GM12872 (cell line): ENCODE data around the gene SPATA19.

Experiments
- TF ChIP-seq, protein P1 (sequence below): IDR thresholded peaks from 3 replicates; pipeline ENCODE4 v1.5.1; 2011; ENCODE audit warnings: low read depth, mild to moderate bottlenecking, low read length, moderate library complexity; ENCODE audit not compliant: insufficient read depth

The SPATA19 gene

DNA sequence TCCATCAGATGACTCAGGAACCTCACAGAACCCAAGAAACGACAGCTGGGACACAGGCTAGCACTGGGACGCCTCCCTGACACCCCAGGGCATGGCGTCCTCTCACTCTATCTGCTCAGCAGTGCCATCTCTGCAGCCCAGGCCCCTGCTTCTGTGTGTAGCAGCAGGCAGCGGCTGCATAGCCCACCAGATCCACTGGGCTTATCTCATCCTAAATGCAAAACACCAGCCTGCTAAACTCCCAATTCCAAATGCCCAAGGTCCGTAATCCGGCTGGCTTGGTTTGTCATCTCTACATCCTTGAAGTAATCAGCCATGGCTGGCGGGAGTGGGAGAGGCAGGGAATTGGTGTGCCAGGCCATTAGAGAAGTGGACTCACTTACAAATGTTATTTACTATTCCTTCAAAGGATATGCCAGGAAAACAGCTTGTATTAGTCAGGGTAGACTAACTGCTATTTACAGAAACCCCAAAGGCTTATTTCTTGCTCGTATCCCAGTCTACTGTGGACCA lies 30.7 kb downstream of the SPATA19 start:
- TF ChIP-seq, protein P1, sequence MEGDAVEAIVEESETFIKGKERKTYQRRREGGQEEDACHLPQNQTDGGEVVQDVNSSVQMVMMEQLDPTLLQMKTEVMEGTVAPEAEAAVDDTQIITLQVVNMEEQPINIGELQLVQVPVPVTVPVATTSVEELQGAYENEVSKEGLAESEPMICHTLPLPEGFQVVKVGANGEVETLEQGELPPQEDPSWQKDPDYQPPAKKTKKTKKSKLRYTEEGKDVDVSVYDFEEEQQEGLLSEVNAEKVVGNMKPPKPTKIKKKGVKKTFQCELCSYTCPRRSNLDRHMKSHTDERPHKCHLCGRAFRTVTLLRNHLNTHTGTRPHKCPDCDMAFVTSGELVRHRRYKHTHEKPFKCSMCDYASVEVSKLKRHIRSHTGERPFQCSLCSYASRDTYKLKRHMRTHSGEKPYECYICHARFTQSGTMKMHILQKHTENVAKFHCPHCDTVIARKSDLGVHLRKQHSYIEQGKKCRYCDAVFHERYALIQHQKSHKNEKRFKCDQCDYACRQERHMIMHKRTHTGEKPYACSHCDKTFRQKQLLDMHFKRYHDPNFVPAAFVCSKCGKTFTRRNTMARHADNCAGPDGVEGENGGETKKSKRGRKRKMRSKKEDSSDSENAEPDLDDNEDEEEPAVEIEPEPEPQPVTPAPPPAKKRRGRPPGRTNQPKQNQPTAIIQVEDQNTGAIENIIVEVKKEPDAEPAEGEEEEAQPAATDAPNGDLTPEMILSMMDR: no peak

DNA sequence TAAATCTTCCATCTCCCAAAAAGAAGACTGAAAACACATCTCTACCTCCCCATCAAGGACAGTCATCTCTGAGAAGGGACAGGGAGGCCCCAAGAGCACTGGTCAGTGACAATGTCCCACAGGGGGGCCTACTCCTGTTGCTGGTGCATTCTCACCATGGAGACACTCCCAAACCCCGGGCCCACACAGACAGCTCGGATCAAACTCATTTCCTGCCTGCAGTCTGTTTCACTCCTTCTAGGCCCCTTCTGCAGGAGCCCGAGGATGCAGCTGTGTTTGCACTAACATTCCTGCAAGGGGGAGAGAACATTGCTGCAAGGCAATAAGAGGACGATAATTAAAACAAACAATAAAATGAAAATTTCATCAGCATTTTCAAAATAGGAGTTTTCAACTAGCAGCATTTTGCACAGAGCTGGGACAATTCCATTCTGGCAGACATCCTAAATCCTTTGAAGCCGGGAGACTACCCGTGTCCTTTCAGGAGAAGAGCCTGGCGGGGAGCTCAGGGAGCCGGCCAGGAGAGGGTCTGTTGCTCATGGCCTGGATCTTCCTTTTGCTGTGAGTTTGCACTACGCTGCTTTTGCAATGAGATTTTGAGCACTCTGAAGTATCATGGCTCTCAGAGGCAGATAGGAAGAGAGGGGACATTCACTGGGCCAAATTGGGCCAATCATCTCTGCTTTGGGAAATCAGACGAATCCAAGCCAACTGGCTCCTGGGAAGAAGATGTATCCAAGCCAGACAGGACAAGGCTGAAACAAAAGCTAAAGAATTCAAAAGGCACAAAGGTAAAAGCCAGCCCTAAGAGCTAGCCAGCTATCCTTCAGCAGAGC lies 33.2 kb downstream of the SPATA19 start:
- TF ChIP-seq, protein P1: no peak

DNA sequence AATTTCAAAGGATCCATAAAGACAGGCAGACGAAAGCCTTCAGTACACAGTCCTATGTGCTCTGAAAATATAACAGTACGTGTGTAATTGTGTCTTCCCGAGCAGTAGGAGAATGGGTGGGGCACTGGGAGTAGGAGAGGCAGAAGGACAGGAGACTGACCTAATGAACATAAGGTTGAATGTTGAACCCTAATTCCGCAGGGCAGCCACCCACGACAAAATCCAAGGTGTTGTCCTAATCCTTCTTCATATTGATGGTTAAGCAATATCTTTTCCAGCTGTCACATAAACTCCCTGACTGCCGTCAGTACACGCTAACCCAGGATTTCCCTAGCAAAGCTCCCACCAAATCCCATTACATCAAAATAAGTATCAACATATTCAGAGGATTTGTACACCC lies 34.5 kb downstream of the SPATA19 start:
- TF ChIP-seq, protein P1: no peak

DNA sequence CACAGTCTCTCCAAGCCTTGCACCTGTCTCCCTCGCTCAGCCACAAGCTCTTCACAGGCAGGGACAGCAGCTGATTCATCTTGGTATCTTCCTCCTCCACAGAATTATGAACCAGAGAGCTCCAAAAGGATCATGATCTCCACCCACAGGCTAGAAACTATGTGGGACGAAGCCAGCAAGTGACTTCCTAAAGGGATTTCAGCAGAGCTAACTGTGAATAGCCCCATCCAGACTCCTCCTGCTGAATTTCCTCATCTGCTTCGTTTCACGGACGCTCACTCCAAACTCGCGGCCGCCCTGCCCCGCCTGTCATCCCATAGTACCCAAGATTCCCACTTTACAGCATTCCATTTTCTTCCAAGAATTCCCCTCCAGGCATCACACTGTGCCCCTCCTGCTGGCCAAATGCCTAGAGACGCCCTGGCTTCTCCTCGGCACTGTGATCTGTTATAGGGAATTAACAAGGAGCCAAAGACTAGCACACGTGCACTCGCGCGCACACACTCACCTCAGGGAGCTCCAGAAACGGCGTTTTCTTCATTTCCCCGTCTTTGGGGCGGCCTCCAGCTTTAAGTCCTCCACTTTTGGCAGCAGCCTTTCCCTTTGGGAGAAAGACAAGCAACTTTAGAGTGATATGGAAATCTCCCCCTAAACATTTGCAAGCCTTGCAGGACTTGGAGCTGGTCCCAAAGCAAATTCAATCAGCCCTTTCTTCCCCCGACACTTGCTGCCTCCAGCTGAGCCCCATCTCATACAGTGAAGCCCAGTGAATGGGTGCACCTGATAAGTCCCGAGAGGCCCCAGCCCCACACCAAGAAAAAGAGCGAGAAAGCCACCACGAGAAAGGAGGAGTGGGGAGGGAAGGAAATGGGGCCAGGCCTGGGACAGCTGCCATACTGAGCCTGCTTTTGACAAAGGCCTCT lies 35.5 kb downstream of the SPATA19 start:
- TF ChIP-seq, protein P1: no peak

DNA sequence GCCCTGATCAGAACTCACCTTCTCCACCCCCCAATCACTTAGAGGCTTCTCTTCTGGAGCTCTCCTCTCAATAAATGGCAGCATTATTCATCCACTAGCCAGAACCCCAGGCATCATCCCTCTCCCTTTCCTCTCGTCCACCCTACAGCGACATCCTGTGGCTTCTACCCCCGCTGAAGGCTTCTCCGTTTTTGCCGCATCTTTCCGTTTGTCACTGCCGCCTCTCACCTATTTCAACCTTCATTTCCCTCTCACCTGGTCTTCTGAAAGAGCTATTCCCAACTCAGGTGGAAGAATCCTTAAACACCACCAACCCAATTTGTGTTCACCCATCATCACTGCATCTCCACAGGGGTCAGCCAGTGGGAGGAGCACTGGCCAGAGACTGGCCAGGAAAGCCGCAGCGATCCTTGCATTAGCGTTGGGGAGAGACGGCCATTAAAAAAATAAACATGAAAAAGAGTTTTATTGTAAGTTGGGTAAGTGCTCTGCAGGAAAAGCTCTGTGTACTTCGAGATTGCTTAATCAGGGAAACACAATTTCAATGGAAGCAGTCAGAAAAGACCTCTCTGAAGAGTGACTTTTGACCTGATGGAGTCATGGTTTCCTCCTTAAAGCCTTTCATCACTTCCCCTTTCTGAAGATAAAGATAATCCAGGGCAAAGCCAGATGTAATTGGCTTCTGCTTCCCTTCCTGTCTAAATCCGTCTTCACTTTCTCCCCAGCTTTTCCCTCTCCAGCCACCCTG lies 36.7 kb downstream of the SPATA19 start:
- TF ChIP-seq, protein P1: no peak

DNA sequence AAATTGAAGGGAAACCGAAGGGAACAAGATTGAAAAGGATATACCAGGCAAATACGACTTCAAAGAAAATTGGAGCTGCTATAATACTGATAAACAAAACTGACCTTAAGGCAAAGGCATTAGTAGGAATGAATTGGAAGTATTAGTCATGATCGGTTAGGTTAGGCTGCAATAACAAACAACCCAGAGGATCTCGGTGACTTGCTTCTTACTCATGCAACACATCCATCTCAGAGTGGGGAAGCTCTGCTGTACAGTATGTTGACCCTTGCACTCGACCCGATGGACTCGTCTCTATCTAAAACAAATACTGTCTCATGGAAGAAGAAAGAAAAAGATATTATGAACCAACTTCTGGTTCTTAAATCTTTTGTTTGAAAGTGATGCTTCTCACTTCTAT lies 42.3 kb downstream of the SPATA19 start:
- TF ChIP-seq, protein P1: no peak
